ENCODE data around the gene NUP98.

The NUP98 gene

DNA sequence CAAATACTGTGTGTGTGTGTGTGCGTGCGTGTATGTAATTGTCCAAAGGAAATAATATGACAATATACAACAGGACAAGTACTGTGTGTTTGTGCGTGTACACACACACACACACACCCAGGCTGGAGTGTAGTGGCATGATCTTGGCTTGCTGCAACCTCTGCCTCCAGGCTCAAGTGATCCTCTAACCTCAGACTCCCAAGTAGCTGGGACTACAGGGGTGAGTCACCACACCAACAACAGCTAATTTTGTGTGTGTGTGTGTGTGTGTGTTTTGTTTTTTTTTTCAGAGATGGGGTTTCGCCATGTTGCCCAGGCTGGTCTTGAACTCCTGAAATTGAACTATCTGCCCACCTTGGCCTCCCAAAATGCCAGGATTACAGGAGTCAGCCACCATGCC is 61.5 kb downstream of the NUP98 start:
- DNase-seq (ENCODE audit: low spot score), result no peak

DNA sequence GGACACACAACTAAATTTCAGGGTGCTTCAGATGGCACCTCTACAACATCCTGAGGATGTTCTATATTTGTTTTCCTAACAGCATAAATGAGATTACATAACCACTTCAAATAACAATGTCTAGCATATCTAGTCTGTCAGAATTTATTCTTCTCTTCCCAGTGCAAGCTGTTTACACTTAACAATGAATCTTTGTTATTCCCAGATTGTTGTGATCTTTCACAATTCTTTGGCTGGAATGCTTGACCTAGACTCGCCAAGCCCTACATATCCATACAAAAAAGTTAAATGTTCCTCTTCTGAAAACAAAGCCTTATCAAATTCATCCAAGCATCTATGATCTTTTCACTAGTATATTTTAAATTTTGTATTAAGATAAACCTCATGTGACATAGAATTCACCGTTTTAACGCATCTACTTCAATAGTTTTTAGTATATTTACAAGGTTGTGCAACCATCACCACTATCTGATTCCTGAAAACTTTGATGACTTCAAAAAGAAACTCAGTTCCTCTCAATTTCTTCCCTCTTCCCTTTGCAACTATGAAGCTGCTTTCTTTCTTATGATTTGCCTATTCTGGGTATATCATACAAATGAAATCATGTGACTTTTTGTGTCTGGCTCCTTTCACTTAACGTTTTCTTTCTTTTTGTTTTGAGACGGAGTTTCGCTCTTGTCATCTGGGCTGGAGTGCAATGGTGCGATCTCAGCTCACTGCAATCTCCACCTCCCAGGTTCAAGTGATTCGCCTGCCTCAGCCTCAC is 64.5 kb downstream of the NUP98 start:
- no peak for DNase-seq (ENCODE audit: low spot score)

DNA sequence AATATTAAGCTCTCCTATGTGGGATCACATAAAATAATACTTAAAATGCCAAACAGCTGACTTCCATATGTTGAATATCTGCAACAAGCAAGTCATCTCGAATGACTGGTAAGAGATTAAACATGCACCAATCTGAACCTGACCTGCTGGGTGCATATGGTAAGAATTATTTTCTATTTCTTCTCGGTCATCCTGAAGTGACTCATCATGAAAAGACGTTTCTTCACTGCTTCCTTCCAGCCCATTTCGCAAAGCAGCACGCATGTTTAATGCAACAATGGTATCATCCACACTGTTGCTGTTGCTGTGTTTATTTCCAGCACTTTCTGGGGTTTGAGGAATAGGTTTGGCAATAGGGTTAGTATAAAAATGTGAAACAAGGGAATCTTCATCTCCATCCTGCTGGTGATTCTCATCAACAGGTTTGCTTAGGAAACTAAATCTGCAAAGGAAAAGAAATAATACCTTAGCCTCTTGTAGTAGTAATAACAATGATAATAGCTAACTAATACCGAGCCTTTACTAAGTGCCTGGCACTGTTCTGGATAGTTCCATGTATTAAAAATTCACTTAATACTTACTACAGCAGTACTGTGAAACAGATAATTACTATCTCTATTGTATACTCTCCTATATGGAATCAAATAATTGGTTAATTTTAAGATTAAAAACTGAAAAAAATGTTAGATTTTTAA is 74.2 kb downstream of the NUP98 start:
- no peak for DNase-seq (ENCODE audit: low spot score)

DNA sequence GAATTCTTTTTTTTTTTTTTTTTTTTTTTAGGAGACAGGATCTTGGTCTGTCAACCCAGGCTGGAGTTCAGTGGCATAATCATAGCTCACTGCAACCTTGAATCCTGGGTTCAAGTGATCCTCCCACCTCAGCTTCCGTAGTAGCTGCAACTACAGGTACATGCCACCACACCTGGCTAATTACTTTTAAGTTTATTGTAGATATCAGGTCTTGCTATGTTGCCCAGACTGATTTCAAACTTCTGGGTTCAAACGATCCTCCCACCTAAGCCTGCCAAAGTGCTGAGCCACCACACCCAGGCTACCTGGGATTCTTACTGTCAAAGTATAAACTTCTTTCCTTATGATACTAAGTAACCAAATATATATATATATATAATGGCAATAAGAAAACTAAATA is 75.3 kb downstream of the NUP98 start:
- no peak for DNase-seq (ENCODE audit: low spot score)

DNA sequence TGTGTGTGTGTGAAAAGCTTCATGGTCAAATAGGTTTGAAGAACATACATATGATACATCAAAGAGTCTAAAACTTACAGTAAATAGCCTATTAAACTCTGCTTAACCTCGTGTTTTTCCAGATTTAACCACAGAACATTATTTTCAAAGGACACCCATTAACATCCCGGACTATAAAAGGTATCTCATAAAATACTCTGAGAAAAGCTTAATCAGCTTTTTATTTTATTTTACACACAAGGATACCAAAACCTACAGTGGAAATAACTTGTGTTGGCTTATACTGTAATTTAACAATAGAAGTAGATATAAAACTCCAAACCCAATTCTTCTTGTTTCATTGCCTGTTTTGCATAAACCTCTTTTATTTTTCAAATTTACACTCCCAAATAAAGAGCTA is 76.4 kb downstream of the NUP98 start:
- no peak for DNase-seq (ENCODE audit: low spot score)

DNA sequence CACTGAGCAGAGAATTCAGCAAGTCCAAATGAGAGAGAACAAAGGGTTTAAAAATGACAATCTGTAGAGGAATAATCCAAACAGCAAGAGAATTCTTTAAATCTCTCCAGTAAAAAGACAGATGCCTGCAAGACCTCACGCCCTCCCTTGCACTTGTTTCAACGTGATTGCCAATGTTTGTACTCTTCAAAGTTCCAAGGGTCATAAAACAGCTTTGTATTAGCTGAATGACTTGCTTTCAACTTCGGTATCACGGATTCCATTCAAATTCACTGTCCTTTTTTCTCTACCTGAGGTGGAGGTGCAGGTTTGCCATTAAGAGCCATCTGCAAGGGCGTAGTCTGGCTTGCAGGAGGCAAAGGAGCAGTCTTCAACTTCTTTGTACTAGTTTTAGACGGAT is 85.1 kb downstream of the NUP98 start:
- no peak for DNase-seq (ENCODE audit: low spot score)

DNA sequence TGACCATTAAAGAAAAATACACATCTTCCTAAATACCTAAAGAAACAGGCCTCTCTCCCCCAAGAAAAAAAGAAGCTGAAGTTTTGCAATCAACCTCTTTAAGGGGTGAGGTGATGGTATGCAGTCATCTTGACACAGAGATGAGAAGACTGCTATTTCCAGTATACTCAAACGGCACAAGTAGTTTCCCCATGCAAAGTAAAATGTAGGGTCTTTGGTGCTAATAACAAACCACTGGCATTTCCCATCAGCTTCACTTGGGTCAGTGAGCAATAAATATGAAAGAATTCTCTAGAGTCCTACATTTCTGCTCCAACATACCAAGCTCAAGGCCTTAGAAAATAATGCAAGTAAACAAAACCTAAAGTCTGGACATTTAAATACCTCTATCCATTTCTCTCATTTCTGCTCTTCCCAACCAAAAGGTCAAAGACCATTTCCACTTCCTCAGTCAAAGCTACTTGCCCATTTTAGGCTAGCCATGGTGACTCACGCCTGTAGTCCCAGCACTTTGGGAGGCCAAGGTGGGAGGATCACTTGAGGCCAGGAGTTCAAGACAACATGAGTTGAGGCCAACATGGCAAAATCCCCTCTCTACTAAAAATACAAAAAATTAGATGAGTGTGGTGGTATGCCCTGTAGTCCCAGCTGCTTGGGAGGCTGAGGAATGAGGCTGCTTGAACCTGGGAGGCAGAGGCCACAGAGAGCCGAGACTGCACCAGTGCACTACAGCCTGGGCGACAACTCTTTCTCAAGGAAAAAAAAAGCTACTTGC is 86.7 kb downstream of the NUP98 start:
- DNase-seq (ENCODE audit: low spot score), result no peak

DNA sequence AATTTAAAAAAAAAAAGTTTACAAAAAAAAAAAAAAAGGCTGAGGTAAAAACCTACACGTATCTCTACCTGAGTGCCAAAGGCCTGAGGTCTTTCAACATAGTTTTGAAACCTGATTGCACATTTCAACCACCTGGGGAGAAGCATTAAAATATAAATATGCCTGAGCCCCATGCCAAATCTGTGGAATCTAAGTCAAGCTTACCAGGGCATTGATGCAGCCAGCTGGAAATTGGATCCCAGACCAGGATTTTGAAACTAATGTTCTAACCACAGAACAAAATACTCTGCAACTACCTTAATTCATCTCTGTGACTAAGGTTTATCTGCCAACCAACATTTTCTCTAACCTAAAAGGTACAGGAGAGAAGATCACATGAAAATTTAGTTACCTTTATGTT is 87.4 kb downstream of the NUP98 start:
- no peak for DNase-seq (ENCODE audit: low spot score)

DNA sequence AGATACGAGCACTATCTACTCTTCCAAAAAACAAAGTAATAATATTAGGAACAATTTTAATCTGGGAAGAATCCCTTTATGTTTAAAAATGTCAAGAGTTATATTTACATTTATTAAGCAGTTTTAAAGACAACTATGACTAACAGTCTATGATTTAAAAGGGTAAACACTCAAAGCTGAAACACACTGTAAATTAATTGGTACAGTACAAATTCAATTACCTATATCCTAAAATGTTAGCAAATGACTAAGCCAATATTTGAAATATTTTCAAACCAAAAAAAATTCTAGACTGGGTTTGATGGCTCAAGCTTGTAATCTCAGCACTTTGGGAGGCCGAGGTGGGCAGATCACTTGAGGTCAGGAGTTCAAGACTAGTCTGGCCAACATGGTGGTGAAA is 90.2 kb downstream of the NUP98 start:
- DNase-seq (ENCODE audit: low spot score), result no peak

DNA sequence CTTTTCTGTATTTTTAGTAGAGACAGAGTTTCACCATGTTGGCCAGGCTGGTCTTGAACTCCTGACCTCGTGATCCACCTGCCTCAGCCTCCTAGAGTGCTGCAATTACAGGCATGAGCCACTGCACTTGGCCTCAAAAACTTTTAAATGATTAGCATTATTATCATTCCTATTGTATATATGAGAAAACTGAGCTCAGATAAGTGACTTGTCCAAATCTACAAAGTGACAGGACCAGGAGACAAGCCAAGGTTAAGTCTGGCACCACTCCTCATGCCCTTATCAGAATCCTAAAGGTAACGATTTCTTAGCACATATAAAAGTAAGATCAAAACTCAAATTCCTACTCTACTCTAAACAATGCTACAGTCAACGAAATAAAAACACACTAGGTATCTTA is 94.0 kb downstream of the NUP98 start:
- DNase-seq (ENCODE audit: low spot score), result no peak

DNA sequence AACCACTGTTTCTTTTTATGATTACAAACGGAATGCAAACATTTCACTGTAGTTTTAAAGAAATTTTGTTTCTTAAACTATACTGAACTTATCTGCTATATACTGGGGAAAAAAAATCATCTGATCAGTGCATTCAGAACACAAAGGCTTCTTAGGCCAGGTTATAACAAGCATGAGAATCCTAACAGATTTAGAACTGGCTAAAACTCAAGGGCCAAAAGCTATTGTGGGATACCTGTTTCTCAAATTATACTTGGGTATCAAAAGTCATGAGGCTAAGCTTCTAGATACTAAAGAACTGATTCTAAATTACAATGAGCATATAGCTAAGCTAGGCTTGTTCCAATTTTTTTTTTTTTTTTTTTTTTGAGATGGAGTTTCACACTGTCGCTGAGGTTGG is 96.4 kb downstream of the NUP98 start:
- no peak for DNase-seq (ENCODE audit: low spot score)

DNA sequence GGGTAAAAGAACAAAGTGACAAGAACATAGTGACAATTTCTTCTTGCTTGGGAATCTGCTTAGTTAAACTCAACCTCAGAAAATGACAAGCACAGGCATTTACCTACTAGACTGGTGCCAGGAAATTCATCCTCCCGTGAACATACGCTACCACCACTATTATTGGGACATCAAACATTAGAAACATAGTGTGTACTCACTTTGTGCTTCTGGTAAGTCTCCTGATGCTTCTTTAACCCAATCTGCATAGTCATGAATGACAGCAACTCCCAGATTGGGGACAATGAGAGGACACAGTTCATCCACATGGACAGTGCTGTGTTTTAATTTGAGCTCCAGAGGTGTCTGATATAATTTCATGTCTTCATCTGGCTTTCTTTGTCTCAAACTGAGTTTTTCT is 96.9 kb downstream of the NUP98 start:
- no peak for DNase-seq (ENCODE audit: low spot score)

DNA sequence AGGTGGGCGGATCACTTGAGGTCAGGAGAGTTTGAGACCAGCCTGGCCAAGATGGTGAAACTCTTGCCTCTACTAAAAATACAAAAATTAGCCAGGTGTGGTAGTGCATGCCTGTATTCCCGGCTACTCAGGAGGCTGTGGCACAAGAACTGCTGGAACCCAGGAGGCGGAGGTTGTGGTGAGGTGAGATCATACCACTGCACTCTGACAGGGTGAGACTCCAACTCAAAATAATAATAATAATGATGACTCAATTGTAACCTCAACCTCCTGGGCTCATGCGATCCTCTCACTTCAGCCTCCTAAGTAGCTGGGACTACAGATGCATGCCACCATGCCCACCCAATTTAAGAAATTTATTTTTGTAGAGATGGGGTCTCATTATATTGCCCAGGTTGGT is 110.6 kb downstream of the NUP98 start:
- DNase-seq (ENCODE audit: low spot score), result no peak

DNA sequence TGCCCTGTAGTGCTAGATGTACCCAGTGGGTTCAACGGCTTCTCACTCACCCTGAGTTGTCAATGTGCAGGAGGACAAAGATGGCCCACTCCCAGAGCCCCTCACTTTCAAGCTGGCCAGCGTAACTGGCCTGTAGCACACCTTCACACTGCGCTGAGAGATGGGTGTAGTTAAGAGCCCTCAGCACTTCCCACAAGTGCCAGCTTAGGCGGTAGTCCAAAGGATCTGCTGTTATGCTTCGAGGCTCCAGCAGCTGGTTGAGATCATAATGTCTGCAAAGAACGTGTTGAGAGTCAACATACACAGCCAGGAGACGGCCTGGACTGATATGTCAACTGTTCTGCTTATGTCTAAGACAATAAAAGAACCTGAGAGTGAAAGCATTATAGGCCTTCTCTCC is 111.4 kb downstream of the NUP98 start:
- DNase-seq (ENCODE audit: low spot score), result no peak

DNA sequence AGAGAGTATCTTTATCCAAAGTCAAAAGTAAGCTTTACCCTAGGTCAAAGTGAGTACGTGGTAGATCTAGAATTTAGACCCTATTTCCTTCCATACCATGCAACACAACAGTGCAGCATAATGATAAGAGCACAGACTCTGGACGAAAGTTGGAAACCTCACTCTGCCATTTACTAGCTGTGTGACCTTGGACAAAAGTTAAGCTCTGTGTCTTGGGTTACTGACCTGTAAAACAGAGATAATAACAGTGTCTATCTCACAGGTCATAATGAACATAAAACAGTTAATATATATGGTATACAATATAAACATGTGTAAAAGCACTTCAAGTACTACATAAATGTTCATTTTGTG is 112.6 kb downstream of the NUP98 start:
- no peak for DNase-seq (ENCODE audit: low spot score)

DNA sequence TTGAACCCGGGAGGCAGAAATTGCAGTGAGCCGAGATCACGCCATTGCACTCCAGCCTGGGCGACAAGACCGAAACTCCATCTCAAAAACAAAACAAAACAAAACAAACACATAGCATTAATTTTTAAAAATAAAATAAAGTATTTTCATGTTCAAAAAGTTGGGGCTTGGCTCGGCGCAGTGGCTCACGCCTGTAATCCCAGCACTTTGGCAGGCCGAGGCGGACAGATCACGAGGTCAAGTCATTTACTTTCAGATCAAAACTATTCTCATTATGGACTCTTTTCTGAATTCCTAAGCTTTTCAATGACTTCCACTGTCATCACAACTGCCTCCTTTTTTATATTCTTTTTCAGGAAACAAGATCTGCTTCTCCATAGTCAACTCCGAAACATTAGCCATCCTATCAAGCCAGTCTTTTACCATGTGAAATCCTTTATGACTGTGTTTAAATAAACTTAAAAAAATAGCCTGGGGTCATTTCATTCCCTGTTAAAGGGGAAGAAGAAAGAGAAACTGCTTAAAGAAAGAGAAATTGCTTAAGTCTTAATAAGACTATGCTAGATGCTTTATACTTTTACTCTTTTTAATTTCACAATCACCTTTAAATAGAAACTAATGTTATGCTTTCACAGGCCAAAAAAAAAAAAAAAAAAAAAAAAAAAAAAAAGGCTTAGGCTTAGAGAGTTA is 113.1 kb downstream of the NUP98 start:
- no peak for DNase-seq (ENCODE audit: low spot score)

DNA sequence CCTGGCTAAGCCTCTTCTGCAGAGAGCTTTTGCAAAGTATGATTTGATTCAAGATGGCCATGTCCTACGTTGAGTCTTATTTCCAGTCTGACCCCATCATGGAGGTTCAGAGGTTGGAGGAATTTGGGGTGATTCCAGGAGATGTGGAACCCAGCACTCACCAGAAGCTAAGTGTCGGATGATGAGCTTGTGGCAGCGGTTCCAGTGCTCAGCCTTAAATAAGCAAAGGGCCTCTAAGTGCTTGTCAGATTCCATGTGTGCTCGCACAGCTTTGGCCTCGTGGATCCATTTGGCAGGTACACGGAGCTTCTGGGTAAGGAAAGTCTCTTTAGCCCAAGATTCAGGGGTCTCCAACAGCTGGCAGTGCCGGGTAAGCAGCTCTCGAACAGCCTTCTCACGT is 114.3 kb downstream of the NUP98 start:
- DNase-seq (ENCODE audit: low spot score), result no peak

DNA sequence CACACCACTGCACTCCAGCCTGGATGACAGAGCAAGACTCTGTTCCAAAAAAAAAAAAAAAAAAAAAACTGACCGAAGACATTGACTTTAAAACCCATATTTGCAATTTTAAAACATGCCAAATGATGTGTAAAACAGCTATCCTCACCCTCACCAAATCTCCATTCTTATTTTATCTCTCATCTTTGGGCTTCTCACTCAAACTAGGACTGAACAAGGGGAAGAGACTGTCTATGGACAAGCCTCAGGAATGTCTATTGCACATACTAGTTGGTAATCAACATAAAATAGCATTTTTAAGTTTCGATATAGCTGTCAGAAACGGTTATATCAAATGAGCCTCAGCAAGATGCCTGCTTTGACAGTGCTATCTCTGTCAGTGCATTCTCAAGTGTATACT is 118.3 kb downstream of the NUP98 start:
- no peak for DNase-seq (ENCODE audit: low spot score)

DNA sequence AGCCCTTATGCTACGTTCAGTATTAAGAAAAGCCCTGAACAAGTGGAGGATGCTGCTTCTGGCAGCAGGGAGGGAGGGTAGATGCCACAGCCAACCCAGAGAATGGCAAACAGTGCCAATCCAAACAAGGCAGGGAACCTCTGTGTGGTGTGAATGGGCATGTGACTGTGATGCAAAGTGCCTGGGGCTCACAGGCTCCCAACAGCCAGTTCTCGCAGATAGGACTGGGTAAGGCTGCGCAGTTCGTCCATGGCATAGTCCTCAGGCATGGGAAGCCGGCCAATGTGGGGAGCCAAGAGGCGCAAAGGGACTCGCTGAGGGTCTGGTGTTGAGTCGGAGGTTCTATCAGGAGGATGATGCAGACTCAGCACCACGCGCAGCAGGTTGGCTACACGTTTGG is 121.4 kb downstream of the NUP98 start:
- no peak for DNase-seq (ENCODE audit: low spot score)

DNA sequence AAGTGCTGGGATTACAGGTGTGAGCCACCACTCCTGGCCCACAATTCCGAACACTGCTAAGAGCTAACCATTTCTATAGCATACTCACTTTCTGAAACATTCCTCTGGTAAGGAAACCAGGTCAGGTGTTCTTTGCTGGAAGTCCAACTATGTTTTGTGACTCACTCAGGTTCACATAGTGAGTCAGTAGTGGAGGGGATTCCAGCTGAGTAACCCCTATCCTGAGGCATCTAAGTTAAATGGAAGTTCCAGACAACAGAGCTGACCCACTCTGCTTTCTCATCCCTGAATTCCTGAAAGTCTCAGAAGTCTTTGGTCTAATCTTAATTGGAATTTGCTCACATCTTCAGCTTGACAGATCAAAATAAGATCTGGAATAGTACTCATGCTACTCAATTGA is 123.2 kb downstream of the NUP98 start:
- DNase-seq (ENCODE audit: low spot score), result no peak

DNA sequence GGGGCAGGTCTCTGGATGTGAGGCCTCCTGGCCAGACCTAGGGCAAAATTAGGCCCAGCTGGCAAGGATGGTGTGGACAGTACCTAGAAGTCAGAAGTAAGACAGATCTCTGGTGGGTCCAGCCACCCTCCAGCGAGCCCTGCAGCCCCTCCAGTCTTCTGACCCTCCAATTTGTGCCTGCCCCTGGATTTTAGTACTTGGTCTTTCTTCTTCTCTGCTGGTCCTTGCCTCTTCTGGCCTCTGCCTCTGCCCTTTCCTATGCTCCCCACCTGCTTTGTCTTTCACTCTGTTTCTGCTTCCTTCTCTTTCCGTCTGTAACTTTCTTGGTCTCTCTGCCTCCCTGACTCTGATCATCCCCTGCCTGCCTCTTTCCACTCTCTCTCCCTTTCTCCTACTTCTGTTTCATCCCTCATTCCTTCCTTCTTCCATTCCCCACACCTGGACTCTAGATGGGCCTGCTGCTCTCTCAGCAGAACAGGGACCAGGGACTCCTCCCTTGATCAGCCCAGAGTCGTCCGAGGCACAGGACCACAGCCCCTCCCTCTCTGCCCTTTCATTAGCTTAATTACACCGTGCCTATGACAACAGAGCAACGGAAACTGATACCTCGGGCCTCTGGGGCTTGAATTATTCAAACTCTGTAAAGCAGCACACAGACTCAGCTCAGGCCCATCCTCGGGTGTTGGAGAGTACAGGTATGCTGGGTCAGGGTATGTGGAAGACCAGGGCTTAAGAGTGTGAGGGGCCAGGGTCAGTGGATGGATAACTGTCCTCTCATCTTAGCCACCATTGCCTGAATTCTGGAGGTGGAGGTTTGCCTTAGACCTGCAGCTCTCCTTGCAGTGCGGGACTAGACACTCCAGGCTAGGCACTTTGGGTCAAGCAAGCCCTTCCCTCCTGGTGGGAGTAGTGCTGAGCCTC is 125.8 kb downstream of the NUP98 start, which contains the start of gene CHRNA10:
TSS of gene CHRNA10 (minus strand) at position 51 of the 921 bp plus-strand sequence. CDS start 72 bp downstream, outside the sequence.
- no peak for DNase-seq (ENCODE audit: low spot score)

All from HuH-7.5 (cell line).